SK-N-SH (cell line): Measurements from ENCODE around the gene UBR3. TPM values are rescaled to one million over a fixed set of nuclear protein-coding genes. Genes with fewer than 3 reads are reported as not detected.
"Not testable (repeated sequence)": the region's sequence is repeated elsewhere in the genome, so short reads cannot be mapped to it uniquely, and the experiment has no call there.

Experiments used
- CTCF ChIA-PET: fragments of 300-600, 350-600 bp; formaldehyde crosslinking; extraction: SDS; loops from one replicate; lab custom pipeline; 2021; lab: Yijun Ruan, JAX
- POLR2A ChIA-PET: fragments of 350-600 bp; sonication (Branson Sonifier 250); formaldehyde crosslinking; extraction: SDS; loops from one replicate; lab custom pipeline; 2020; ENCODE audit warnings: antibody characterized with exemption, inconsistent platforms; lab: Yijun Ruan, JAX
- DNase-seq: peaks from one replicate; pipeline ENCODE4 v3.0.0; 2012
- H2AFZ ChIP-seq: fragments of 200-600 bp; sonication (generic); 2 replicates; pipeline ENCODE4 v1.8.1; 2016; ENCODE audit warnings: antibody characterized with exemption, mild to moderate bottlenecking, low read depth
- H3F3A ChIP-seq: fragments of 200-600 bp; sonication (generic); replicated peaks from 2 replicates; pipeline ENCODE3; 2016; ENCODE audit warnings: antibody characterized with exemption, mild to moderate bottlenecking; ENCODE audit not compliant: insufficient read depth
- H3K27ac ChIP-seq, 2 experiments: fragments of 200-500 bp in 1 of 2; fragments of 200-600 bp in 1 of 2; sonication (Bioruptor generic) in 1 of 2; sonication (generic), shearing (Covaris generic) in 1 of 2; 2 replicates each; pipeline versions ENCODE4 v1.5.1 to v1.6.1; 2014 to 2016; ENCODE audit warnings: low read depth in 2 of 2, inconsistent platforms in 1 of 2, low read length in 1 of 2, mild to moderate bottlenecking in 1 of 2, mixed read lengths in 1 of 2
- H3K27me3 ChIP-seq: fragments of 200-600 bp; sonication (generic), shearing (Covaris generic); 2 replicates; pipeline ENCODE4 v1.6.1; 2016; ENCODE audit warnings: mixed run types; ENCODE audit not compliant: insufficient read depth
- H3K36me3 ChIP-seq, 2 experiments: fragments of 200-500 bp in 1 of 2; fragments of 200-600 bp in 1 of 2; sonication (Bioruptor generic) in 1 of 2; sonication (generic) in 1 of 2; replicated peaks in 1 of 2; 2 replicates each; pipeline versions ENCODE3 to v1.5.1; 2014 to 2016; ENCODE audit warnings: low read length in 1 of 2, mild to moderate bottlenecking in 1 of 2; ENCODE audit not compliant: insufficient read depth in 2 of 2, control insufficient read depth in 1 of 2
- H3K4me1 ChIP-seq, 2 experiments: fragments of 200-500 bp in 1 of 2; fragments of 200-600 bp in 1 of 2; sonication (Bioruptor generic) in 1 of 2; sonication (generic), shearing (Covaris generic) in 1 of 2; 2 replicates each; pipeline versions ENCODE4 v1.5.1 to v1.6.1; 2014 to 2016; ENCODE audit warnings: low read depth in 1 of 2, low read length in 1 of 2, mixed run types in 1 of 2; ENCODE audit not compliant: insufficient read depth in 2 of 2, control insufficient read depth in 1 of 2
- H3K4me2 ChIP-seq: fragments of 200-600 bp; sonication (generic), shearing (Covaris generic); 2 replicates; pipeline ENCODE4 v1.6.1; 2017; ENCODE audit warnings: mixed run types
- H3K4me3 ChIP-seq, 2 experiments: fragments of 200-500 bp in 1 of 2; fragments of 200-600 bp in 1 of 2; sonication (Bioruptor generic) in 1 of 2; sonication (generic), shearing (Covaris generic) in 1 of 2; 2 replicates each; pipeline versions ENCODE4 v1.5.1 to v1.8.1; 2014 to 2016; ENCODE audit warnings: low read depth in 2 of 2, inconsistent platforms in 1 of 2, low read length in 1 of 2, mild to moderate bottlenecking in 1 of 2, mixed read lengths in 1 of 2, moderate library complexity in 1 of 2
- H3K79me2 ChIP-seq: fragments of 200-600 bp; sonication (generic); 2 replicates; pipeline ENCODE4 v1.8.1; 2017; ENCODE audit warnings: mild to moderate bottlenecking; ENCODE audit not compliant: insufficient read depth
- H3K9ac ChIP-seq: fragments of 200-600 bp; sonication (generic); 2 replicates; pipeline ENCODE4 v1.6.1; 2017; ENCODE audit warnings: mixed run types
- H3K9me2 ChIP-seq: fragments of 200-600 bp; sonication (generic); 2 replicates; pipeline ENCODE4 v1.6.1; 2017; ENCODE audit warnings: mixed run types
- H3K9me3 ChIP-seq: fragments of 200-600 bp; sonication (generic); 2 replicates; pipeline ENCODE4 v1.6.1; 2017; ENCODE audit warnings: mixed run types, mild to moderate bottlenecking, moderate library complexity
- H4K20me1 ChIP-seq: fragments of 200-600 bp; sonication (generic); 2 replicates; pipeline ENCODE4 v1.6.1; 2017; ENCODE audit warnings: mild to moderate bottlenecking, mixed run types; ENCODE audit not compliant: insufficient read depth
- ELF1 ChIP-seq: IDR thresholded peaks from 2 replicates; pipeline ENCODE4 v1.4.0; 2012
- EZH2phosphoT487 ChIP-seq: fragments of 200-600 bp; sonication (generic); IDR thresholded peaks from 2 replicates; pipeline ENCODE4 v1.6.1; 2017; ENCODE audit warnings: low read depth, mixed run types, mild to moderate bottlenecking, antibody characterized with exemption, moderate library complexity, borderline replicate concordance
- FOSL2 ChIP-seq: IDR thresholded peaks from 2 replicates; pipeline ENCODE4 v1.4.0; 2012; ENCODE audit warnings: low read depth, mild to moderate bottlenecking, moderate library complexity, borderline replicate concordance
- GATA2 ChIP-seq: sonication (generic); formaldehyde crosslinking; IDR thresholded peaks from 2 replicates; pipeline ENCODE4 v1.5.0; 2020; ENCODE audit warnings: mild to moderate bottlenecking, missing genetic modification reagents
- MAX ChIP-seq: IDR thresholded peaks from 2 replicates; pipeline ENCODE4 v1.4.0; 2012; ENCODE audit warnings: low read depth
- RAD21 ChIP-seq: IDR thresholded peaks from 2 replicates; pipeline ENCODE4 v1.6.1; 2012; ENCODE audit warnings: mild to moderate bottlenecking, low read length
- RCOR1 ChIP-seq: fragments of 150-350 bp; IDR thresholded peaks from 2 replicates; pipeline ENCODE4 v1.6.1; 2017; ENCODE audit warnings: antibody characterized with exemption, low read length
- REST ChIP-seq: IDR thresholded peaks from 2 replicates; pipeline ENCODE4 v1.6.1; 2012; ENCODE audit warnings: mild to moderate bottlenecking, low read depth, low read length, moderate library complexity
- SMC3 ChIP-seq: IDR thresholded peaks from 2 replicates; pipeline ENCODE4 v1.6.1; 2012; ENCODE audit warnings: low read depth, low read length, improper control_type of control experiment
- TAF1 ChIP-seq: IDR thresholded peaks from 2 replicates; pipeline ENCODE4 v1.6.1; 2012; ENCODE audit warnings: low read depth, mild to moderate bottlenecking, low read length, moderate library complexity, borderline replicate concordance
- USF1 ChIP-seq: IDR thresholded peaks from 2 replicates; pipeline ENCODE4 v1.4.0; 2012; ENCODE audit warnings: low read depth, borderline replicate concordance
- ZBTB33 ChIP-seq: IDR thresholded peaks from 2 replicates; pipeline ENCODE4 v1.4.0; 2012; ENCODE audit warnings: low read depth, borderline replicate concordance
- WGBS: methylation state at CpG from one replicate; pipeline ENCODE4 v1.1.6; 2017; ENCODE audit warnings: low lambda C conversion rate; 5-methylcytosine and 5-hydroxymethylcytosine counted together
- polyA plus RNA-seq, 3 experiments: library from polyadenylated mRNA; depleted of rRNA; stranded (reverse); fragments of >200 nt; gene quantifications; 2 replicates each; pipeline ENCODE4 v1.2.3, GENCODE V29; 2012
- TF ChIP-seq, protein P1 (sequence below): IDR thresholded peaks from 2 replicates; pipeline ENCODE4; 2012

Gene UBR3
- polyA plus RNA-seq, 1 of the 3 experiments (the other 2 are of a cell fraction) = 5.2 TPM

DNA sequence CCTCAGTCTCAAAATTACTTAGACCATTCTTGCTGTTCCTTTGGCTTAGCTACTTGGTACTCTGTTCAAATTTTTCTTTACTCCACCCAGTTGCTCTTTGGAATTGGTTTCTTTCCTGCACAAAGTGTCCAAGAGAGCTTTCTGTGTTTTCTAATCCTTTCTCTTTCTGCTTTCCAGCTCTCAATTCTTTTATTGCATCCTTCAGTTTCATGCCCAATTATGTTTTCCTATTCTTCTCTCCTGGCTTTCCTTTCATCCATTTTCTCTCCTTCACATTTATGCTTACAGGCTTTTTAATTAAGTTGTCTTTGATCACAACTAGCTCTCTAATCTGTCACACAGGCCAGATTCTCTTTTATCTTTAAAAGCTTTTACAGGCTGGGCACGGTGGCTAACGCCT, 38.2 kb downstream of the UBR3 start:
- WGBS = 86% methylated on average over 2 of the region's 2 CpGs
- H3K9ac ChIP-seq = no peak overlapping the region
- POLR2A ChIA-PET = no interaction called here

GRCh38 chr2:169866230-169866629, 39.0 kb downstream of the UBR3 start:
- H3K9me2 ChIP-seq, H3K9ac ChIP-seq, POLR2A ChIA-PET, H3K4me3 ChIP-seq, CTCF ChIA-PET, H3F3A ChIP-seq, H3K4me1 ChIP-seq, H3K9me3 ChIP-seq, H3K4me2 ChIP-seq, H3K36me3 ChIP-seq, H3K27ac ChIP-seq, H2AFZ ChIP-seq, H3K27me3 ChIP-seq, DNase-seq: not testable (repeated sequence)
- Histone ChIP-seq H4K20me1 (0 out of 2 replicates have a peak, but pooled peaks cover 12% of the 10 kb centered on the region), H3K79me2 (peaks cover 75% of the 10 kb centered on the region)
- WGBS = 96% methylated on average over 6 of the region's 6 CpGs

More for the DNA sequence above, 38.2 kb downstream of the UBR3 start:
- Histone ChIP-seq H3F3A (no peaks in the 10 kb centered on the region), H2AFZ (no peak overlapping the region), H3K27me3 (no peaks in the 10 kb centered on the region), H3K4me2 (no peak overlapping the region), H3K4me3 (no peak overlapping the region), H3K9me3 (no peaks in the 10 kb centered on the region), H3K27ac (no peak overlapping the region), H3K4me1 (peaks cover 0 to 2% of the 10 kb centered on the region in 2 experiments; a peak in 2 of 4 replicates), H3K79me2 (peaks cover 76% of the 10 kb centered on the region), H3K9me2 (no peaks in the 10 kb centered on the region), H3K36me3 (peaks cover 0 to 9% of the 10 kb centered on the region in 2 experiments), H4K20me1 (0 out of 2 replicates have a peak, but pooled peaks cover 12% of the 10 kb centered on the region)
- TF ChIP-seq FOSL2 (no peak), RCOR1 (no peak), ZBTB33 (no peak), GATA2 (no peak), RAD21 (no peak), TAF1 (no peak)
- TF ChIP-seq, protein P1, sequence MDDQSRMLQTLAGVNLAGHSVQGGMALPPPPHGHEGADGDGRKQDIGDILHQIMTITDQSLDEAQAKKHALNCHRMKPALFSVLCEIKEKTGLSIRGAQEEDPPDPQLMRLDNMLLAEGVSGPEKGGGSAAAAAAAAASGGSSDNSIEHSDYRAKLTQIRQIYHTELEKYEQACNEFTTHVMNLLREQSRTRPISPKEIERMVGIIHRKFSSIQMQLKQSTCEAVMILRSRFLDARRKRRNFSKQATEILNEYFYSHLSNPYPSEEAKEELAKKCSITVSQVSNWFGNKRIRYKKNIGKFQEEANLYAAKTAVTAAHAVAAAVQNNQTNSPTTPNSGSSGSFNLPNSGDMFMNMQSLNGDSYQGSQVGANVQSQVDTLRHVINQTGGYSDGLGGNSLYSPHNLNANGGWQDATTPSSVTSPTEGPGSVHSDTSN = no peak
- CTCF ChIA-PET = interaction anchor here (0.6 to 1.3 kb wide), 2 partner anchors 8 to 141 kb away, joined by 3 read pairs; no protein-coding TSS in a partner anchor
- DNase-seq = no peak

DNA sequence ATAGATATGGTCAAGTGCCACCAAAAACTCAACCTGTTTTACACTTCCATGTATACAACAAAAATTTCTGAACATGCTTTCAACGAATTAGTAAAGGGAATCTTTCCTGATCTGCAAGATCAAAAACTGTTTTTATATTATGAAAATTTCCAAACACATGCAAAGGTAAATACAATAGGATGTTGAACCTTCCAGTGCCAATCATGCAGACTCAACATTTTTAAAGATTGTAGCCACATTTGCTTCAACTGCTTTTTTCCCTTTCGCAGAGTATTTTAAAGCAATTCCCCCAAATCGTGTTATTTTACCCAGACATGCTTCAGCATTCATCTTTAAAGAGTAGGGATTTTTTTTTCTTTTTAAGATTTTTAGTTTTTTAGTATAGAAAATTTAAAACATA, 40.3 kb downstream of the UBR3 start:
- Histone ChIP-seq H3K4me3 (no peak overlapping the region), H3K9ac (no peak overlapping the region), H3K9me3 (no peaks in the 10 kb centered on the region), H3K27me3 (no peaks in the 10 kb centered on the region), H3F3A (peaks cover 10% of the 10 kb centered on the region), H3K4me1 (peaks cover 0 to 2% of the 10 kb centered on the region in 2 experiments; a peak in 2 of 4 replicates), H3K79me2 (peaks cover 71% of the 10 kb centered on the region), H3K27ac (no peak overlapping the region), H3K4me2 (no peak overlapping the region), H4K20me1 (0 out of 2 replicates have a peak, but pooled peaks cover 10% of the 10 kb centered on the region), H2AFZ (no peak overlapping the region), H3K9me2 (no peaks in the 10 kb centered on the region), H3K36me3 (peaks cover 0 to 4% of the 10 kb centered on the region in 2 experiments)
- DNase-seq = no peak
- ChIA-PET CTCF (no interaction called here), POLR2A (no interaction called here)
- WGBS = 92% methylated on average over 3 of the region's 3 CpGs
- TF ChIP-seq SMC3 = no peak
- no peak for TF ChIP-seq ELF1
- no peak for TF ChIP-seq MAX
- no peak for TF ChIP-seq REST
- TF ChIP-seq FOSL2 = no peak
- TF ChIP-seq USF1 = no peak
- no peak for TF ChIP-seq EZH2phosphoT487
